GM23338 (cell line): ENCODE measurements around the gene SIRPA. TPM values are rescaled to one million over a fixed set of nuclear protein-coding genes. Genes with fewer than 3 reads are reported as not detected.

ENCODE experiments used
- ATAC-seq: fragments of 200-7000 bp; cut with Tn5 transposase; 3 replicates; pipeline ENCODE4 v1.9.1; 2020
- DNase-seq: peaks from one replicate; pipeline ENCODE4 v3.0.0-alpha.2; 2015; ENCODE audit warnings: low spot score
- H2AFZ ChIP-seq: fragments of 200-600 bp; sonication (generic); 2 replicates; pipeline ENCODE4 v1.8.0; 2016; ENCODE audit warnings: antibody characterized with exemption, mild to moderate bottlenecking, moderate library complexity
- H3F3A ChIP-seq: fragments of 200-600 bp; sonication (generic); replicated peaks from 2 replicates; pipeline ENCODE4 v1.8.0; 2017; ENCODE audit warnings: antibody characterized with exemption, mixed run types, low read depth
- H3K27ac ChIP-seq: fragments of 200-600 bp; sonication (generic); 2 replicates; pipeline ENCODE4 v1.6.1; 2016; ENCODE audit warnings: low read depth
- H3K27me3 ChIP-seq: fragments of 200-600 bp; sonication (generic); 2 replicates; pipeline ENCODE4 v1.8.0; 2016; ENCODE audit warnings: mild to moderate bottlenecking, mixed run types, moderate library complexity; ENCODE audit not compliant: insufficient read depth
- H3K36me3 ChIP-seq: fragments of 200-600 bp; sonication (generic); 2 replicates; pipeline ENCODE4 v1.8.0; 2016; ENCODE audit warnings: mild to moderate bottlenecking; ENCODE audit not compliant: insufficient read depth
- H3K4me1 ChIP-seq: fragments of 200-600 bp; sonication (generic); 2 replicates; pipeline ENCODE4 v1.8.0; 2016; ENCODE audit warnings: mild to moderate bottlenecking, moderate library complexity; ENCODE audit not compliant: insufficient read depth
- H3K4me2 ChIP-seq: fragments of 200-600 bp; sonication (generic); 2 replicates; pipeline ENCODE4 v1.7.1; 2017; ENCODE audit warnings: mixed run types
- H3K4me3 ChIP-seq: fragments of 200-600 bp; sonication (generic); 2 replicates; pipeline ENCODE4 v1.6.1; 2016; ENCODE audit warnings: mixed run types
- H3K79me2 ChIP-seq: fragments of 200-600 bp; sonication (generic); replicated peaks from 2 replicates; pipeline ENCODE4 v1.8.0; 2017; ENCODE audit warnings: mild to moderate bottlenecking; ENCODE audit not compliant: insufficient read depth
- H3K9me2 ChIP-seq: fragments of 200-600 bp; sonication (generic); 2 replicates; pipeline ENCODE4 v1.8.0; 2017; ENCODE audit not compliant: insufficient read depth
- H4K20me1 ChIP-seq: fragments of 200-600 bp; sonication (generic); replicated peaks from 2 replicates; pipeline ENCODE4 v1.8.0; 2017; ENCODE audit warnings: mild to moderate bottlenecking; ENCODE audit not compliant: insufficient read depth
- H3K27ac Mint-ChIP-seq: 2 replicates; pipeline ENCODE4 v1.8.0; 2020; ENCODE audit warnings: inconsistent platforms, mild to moderate bottlenecking, moderate library complexity, mixed read lengths
- H3K27me3 Mint-ChIP-seq: 3 replicates; pipeline ENCODE4 v1.8.0; 2022; ENCODE audit warnings: low read depth, mild to moderate bottlenecking, moderate library complexity, mixed read lengths, inconsistent platforms; ENCODE audit not compliant: insufficient read depth, poor library complexity
- H3K36me3 Mint-ChIP-seq: 3 replicates; pipeline ENCODE4 v1.8.0; 2021; ENCODE audit warnings: low read depth, mild to moderate bottlenecking, inconsistent platforms, moderate library complexity, mixed read lengths
- H3K4me1 Mint-ChIP-seq: 3 replicates; pipeline ENCODE4 v1.8.0; 2020; ENCODE audit warnings: mild to moderate bottlenecking, inconsistent platforms, mixed read lengths
- H3K4me3 Mint-ChIP-seq: 3 replicates; pipeline ENCODE4 v1.8.0; 2021; ENCODE audit warnings: moderate library complexity, mild to moderate bottlenecking, inconsistent platforms, mixed read lengths
- H3K9me3 Mint-ChIP-seq: 3 replicates; pipeline ENCODE4 v1.8.0; 2020; ENCODE audit warnings: moderate library complexity, mild to moderate bottlenecking, inconsistent platforms, mixed read lengths
- STAT1 ChIP-seq: IDR thresholded peaks from one replicate; pipeline ENCODE4 v1.6.1; 2016; ENCODE audit warnings: antibody characterized with exemption; ENCODE audit not compliant: unreplicated experiment
- ZNF114 ChIP-seq: fragments of 250-450 bp; sonication (Bioruptor Pico); IDR thresholded peaks from 2 replicates; pipeline ENCODE4 v1.5.0; 2020; ENCODE audit warnings: mild to moderate bottlenecking, moderate library complexity
- polyA plus RNA-seq: library from polyadenylated mRNA; unstranded; fragments of >200 nt; fragmentation: Nextera tagmentation; extraction: Ambion mirVana; gene quantifications from 2 replicates; pipeline ENCODE4 v1.2.1, GENCODE V29; 2016
- total RNA-seq: library from RNA; depleted of rRNA; stranded (reverse); fragments of >200 nt; shearing (Covaris generic); gene quantifications from 2 replicates; pipeline ENCODE4 v1.2.3, GENCODE V29; 2014
- TF ChIP-seq, protein P1 (sequence below), 2 experiments: fragments of 200-600 bp in 1 of 2; sonication (generic) in 1 of 2; conservative IDR thresholded peaks; 2 replicates each; pipeline versions ENCODE4 v1.5.1 to v1.6.1; 2016 to 2017; ENCODE audit warnings: antibody characterized with exemption in 2 of 2, low read depth in 2 of 2, mild to moderate bottlenecking in 2 of 2, moderate library complexity in 1 of 2
- TF ChIP-seq, protein P2 (sequence below): IDR thresholded peaks from one replicate; pipeline ENCODE4 v1.6.1; 2018; ENCODE audit warnings: antibody characterized with exemption; ENCODE audit not compliant: unreplicated experiment

Gene SIRPA
- total and polyA plus RNA-seq, 2 experiments from 2014 or later, result 1.2 to 2.9 TPM

DNA sequence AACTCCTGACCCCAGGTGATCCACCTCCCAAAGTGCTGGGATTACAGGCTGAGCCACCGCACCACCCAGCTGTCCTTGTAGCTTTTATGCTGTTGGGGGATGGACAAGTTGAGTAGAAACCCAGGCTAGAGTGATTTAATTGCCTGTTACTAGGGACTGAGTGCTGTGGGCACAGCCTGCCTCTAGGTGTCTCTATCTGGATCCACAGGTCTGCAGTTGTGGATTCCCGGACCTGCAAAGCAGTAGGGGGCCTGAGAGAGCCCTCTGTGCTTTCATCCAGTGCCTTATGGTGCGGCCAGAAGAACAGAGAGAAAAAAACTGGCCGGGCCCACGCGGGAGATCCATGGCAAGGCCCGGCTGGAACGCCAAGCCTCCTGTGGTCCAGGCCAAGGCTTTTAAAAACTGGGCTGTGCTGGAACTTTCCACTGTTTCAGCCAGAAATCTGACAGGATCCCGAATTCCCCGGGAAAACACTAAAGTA, 5.2 kb downstream of the SIRPA start:
- Mint-ChIP-seq H3K4me1 (peaks cover 45% of the 10 kb centered on the region), H3K27me3 (peaks cover 39% of the 10 kb centered on the region), H3K36me3 (no peaks in the 10 kb centered on the region), H3K27ac (no peak overlapping the region), H3K9me3 (no peaks in the 10 kb centered on the region), H3K4me3 (no peak overlapping the region)
- no peaks in the 10 kb centered on the region; the same call in 1 of the 2 replicates for H3K36me3 ChIP-seq
- no peaks in the 10 kb centered on the region for H3K9me2 ChIP-seq
- H4K20me1 ChIP-seq, result no peaks in the 10 kb centered on the region; the same call in none of the 2 replicates
- no peak overlapping the region for H3K4me3 ChIP-seq
- H3K4me2 ChIP-seq, result no peak overlapping the region
- ATAC-seq, result peak; percentile 90
- H2AFZ ChIP-seq, result no peak overlapping the region
- H3K4me1 ChIP-seq, result peaks cover 14% of the 10 kb centered on the region
- peaks cover 38% of the 10 kb centered on the region for H3K27me3 ChIP-seq
- no peak overlapping the region for H3K27ac ChIP-seq
- 0 out of 2 replicates have a peak, but pooled peaks cover 2% of the 10 kb centered on the region for H3F3A ChIP-seq
- H3K79me2 ChIP-seq, result no peaks in the 10 kb centered on the region
- TF ChIP-seq, protein P1, sequence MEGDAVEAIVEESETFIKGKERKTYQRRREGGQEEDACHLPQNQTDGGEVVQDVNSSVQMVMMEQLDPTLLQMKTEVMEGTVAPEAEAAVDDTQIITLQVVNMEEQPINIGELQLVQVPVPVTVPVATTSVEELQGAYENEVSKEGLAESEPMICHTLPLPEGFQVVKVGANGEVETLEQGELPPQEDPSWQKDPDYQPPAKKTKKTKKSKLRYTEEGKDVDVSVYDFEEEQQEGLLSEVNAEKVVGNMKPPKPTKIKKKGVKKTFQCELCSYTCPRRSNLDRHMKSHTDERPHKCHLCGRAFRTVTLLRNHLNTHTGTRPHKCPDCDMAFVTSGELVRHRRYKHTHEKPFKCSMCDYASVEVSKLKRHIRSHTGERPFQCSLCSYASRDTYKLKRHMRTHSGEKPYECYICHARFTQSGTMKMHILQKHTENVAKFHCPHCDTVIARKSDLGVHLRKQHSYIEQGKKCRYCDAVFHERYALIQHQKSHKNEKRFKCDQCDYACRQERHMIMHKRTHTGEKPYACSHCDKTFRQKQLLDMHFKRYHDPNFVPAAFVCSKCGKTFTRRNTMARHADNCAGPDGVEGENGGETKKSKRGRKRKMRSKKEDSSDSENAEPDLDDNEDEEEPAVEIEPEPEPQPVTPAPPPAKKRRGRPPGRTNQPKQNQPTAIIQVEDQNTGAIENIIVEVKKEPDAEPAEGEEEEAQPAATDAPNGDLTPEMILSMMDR (conservative IDR thresholded peaks at IDR 0.05; ENCODE audit: low read depth in 2 of 2), result peak; percentile 64 to 78
- TF ChIP-seq, protein P2, sequence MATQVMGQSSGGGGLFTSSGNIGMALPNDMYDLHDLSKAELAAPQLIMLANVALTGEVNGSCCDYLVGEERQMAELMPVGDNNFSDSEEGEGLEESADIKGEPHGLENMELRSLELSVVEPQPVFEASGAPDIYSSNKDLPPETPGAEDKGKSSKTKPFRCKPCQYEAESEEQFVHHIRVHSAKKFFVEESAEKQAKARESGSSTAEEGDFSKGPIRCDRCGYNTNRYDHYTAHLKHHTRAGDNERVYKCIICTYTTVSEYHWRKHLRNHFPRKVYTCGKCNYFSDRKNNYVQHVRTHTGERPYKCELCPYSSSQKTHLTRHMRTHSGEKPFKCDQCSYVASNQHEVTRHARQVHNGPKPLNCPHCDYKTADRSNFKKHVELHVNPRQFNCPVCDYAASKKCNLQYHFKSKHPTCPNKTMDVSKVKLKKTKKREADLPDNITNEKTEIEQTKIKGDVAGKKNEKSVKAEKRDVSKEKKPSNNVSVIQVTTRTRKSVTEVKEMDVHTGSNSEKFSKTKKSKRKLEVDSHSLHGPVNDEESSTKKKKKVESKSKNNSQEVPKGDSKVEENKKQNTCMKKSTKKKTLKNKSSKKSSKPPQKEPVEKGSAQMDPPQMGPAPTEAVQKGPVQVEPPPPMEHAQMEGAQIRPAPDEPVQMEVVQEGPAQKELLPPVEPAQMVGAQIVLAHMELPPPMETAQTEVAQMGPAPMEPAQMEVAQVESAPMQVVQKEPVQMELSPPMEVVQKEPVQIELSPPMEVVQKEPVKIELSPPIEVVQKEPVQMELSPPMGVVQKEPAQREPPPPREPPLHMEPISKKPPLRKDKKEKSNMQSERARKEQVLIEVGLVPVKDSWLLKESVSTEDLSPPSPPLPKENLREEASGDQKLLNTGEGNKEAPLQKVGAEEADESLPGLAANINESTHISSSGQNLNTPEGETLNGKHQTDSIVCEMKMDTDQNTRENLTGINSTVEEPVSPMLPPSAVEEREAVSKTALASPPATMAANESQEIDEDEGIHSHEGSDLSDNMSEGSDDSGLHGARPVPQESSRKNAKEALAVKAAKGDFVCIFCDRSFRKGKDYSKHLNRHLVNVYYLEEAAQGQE, result no peak
- DNase-seq, result peak; percentile 93

DNA sequence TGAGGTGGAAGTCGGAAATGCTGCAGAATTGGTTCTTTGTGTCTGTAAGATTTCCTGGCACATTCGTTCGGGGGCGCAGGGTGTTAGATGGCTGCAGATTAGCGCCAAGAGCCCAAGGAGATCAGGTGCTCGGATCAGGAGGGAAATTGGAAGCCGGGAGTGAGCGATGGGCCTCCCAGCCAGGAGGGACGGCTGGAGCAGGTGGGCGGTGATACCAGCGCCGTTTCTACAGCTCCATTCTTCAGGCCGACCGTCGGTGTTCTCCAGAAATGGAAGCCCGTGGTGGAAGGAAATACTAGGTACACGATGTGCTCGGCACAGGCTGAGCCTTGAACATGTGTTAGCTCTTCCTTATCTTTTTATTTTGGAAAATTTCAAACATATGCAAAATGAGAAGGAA, 6.5 kb downstream of the SIRPA start:
- no peak overlapping the region for H2AFZ ChIP-seq
- H3K36me3 ChIP-seq, result no peaks in the 10 kb centered on the region; the same call in 1 of the 2 replicates
- no peak overlapping the region for H3K27ac Mint-ChIP-seq
- H3F3A ChIP-seq, result 0 out of 2 replicates have a peak, but pooled peaks cover 2% of the 10 kb centered on the region
- H4K20me1 ChIP-seq, result no peaks in the 10 kb centered on the region; the same call in 1 of the 2 replicates
- H3K4me1 ChIP-seq, result peaks cover 4% of the 10 kb centered on the region; the same call in 1 of the 2 replicates
- TF ChIP-seq ZNF114 (CRISPR knock-in tag) (no peak), STAT1 (no peak)
- ATAC-seq (no peak), DNase-seq (no peak)
- no peaks in the 10 kb centered on the region for H3K9me3 Mint-ChIP-seq
- H3K4me3 ChIP-seq, result no peak overlapping the region
- peaks cover 24% of the 10 kb centered on the region for H3K27me3 ChIP-seq
- no peak overlapping the region for H3K4me3 Mint-ChIP-seq
- peaks cover 27% of the 10 kb centered on the region for H3K27me3 Mint-ChIP-seq
- no peaks in the 10 kb centered on the region for H3K9me2 ChIP-seq
- no peak overlapping the region for H3K4me2 ChIP-seq
- H3K27ac ChIP-seq, result no peak overlapping the region
- H3K79me2 ChIP-seq, result no peaks in the 10 kb centered on the region
- H3K4me1 Mint-ChIP-seq, result peaks cover 35% of the 10 kb centered on the region
- H3K36me3 Mint-ChIP-seq, result no peaks in the 10 kb centered on the region
